GM19099 (cell line): ENCODE measurements around the gene RGS6.

ENCODE experiments used
- POLR2A ChIP-seq: IDR thresholded peaks from 3 replicates; pipeline ENCODE4 v1.6.1; 2011; ENCODE audit warnings: low read depth; ENCODE audit not compliant: insufficient read length; ENCODE audit errors: extremely low read depth

Gene RGS6

GRCh38 chr14:71932229-71932981, at the start of gene RGS6:
Gene RGS6, plus strand, starts transcription at chr14:71932429.
- no peak for TF ChIP-seq POLR2A

GRCh38 chr14:71883094-71883493, 49.1 kb upstream of the RGS6 start:
- TF ChIP-seq POLR2A = no peak

GRCh38 chr14:71885301-71885700, 46.9 kb upstream of the RGS6 start:
- no peak for TF ChIP-seq POLR2A

GRCh38 chr14:71890541-71890940, 41.7 kb upstream of the RGS6 start:
- no peak for TF ChIP-seq POLR2A

GRCh38 chr14:71891185-71891584, 41.0 kb upstream of the RGS6 start:
- TF ChIP-seq POLR2A = no peak

GRCh38 chr14:71891970-71892369, 40.3 kb upstream of the RGS6 start:
- TF ChIP-seq POLR2A = no peak

GRCh38 chr14:71905031-71905430, 27.2 kb upstream of the RGS6 start:
- no peak for TF ChIP-seq POLR2A

GRCh38 chr14:71905860-71906259, 26.4 kb upstream of the RGS6 start:
- no peak for TF ChIP-seq POLR2A

GRCh38 chr14:71907793-71908515, 24.3 kb upstream of the RGS6 start:
- TF ChIP-seq POLR2A = no peak

GRCh38 chr14:71911669-71912068, 20.6 kb upstream of the RGS6 start:
- TF ChIP-seq POLR2A = no peak

GRCh38 chr14:71913342-71913741, 18.9 kb upstream of the RGS6 start:
- no peak for TF ChIP-seq POLR2A

GRCh38 chr14:71918955-71919354, 13.3 kb upstream of the RGS6 start:
- no peak for TF ChIP-seq POLR2A

- no peak for TF ChIP-seq POLR2A
Measured at GRCh38 chr14:71923513-71923912, 8.7 kb upstream of the RGS6 start.

- no peak for TF ChIP-seq POLR2A
Measured at GRCh38 chr14:71931492-71932228, 569 bp upstream of the RGS6 start.

- no peak for TF ChIP-seq POLR2A
Measured at GRCh38 chr14:71933001-71933587, 865 bp downstream of the RGS6 start.

GRCh38 chr14:71942904-71943694, 10.9 kb downstream of the RGS6 start:
- no peak for TF ChIP-seq POLR2A
